ENCODE results near the gene CD58.

CD58 gene

GRCh38 chr1:116544588-116545358 is 26.1 kb downstream of the CD58 start:
- 84% methylated on average over 8 of the region's 8 CpGs for WGBS (ENCODE audit: insufficient coverage)
- Histone ChIP-seq H3K9me3 (ENCODE audit: control extremely low read depth in 1 of 5, control insufficient read depth in 4 of 5, insufficient read depth in 2 of 5, low read depth in 1 of 5, low read length in 4 of 5) (no peaks in the 10 kb centered on the region), H3K27ac (ENCODE audit: insufficient read depth in 1 of 2, low read depth in 1 of 2, low read length in 2 of 2, poor library complexity in 1 of 2, severe bottlenecking in 2 of 2) (no peak overlapping the region), H3K4me3 (ENCODE audit: control insufficient read depth in 1 of 7, extremely low read depth in 1 of 7, insufficient read depth in 4 of 7, low read depth in 2 of 7, low read length in 6 of 7) (no peak overlapping the region), H3K27me3 (replicated peaks in 2 of 5; ENCODE audit: control insufficient read depth in 4 of 5, insufficient read depth in 5 of 5, low read length in 4 of 5) (no peaks in the 10 kb centered on the region), H3K4me1 (ENCODE audit: control extremely low read depth in 1 of 4, control insufficient read depth in 4 of 4, insufficient read depth in 4 of 4, low read length in 3 of 4) (peaks cover 4 to 26% (median 20%) of the 10 kb centered on the region in 4 experiments), H3K36me3 (ENCODE audit: control insufficient read depth in 4 of 4, insufficient read depth in 4 of 4, low read length in 3 of 4) (peaks cover 4 to 32% (median 15%) of the 10 kb centered on the region in 4 experiments)
- peak in 1 of 3 donors; percentile 39 for DNase-seq
- POLR2A ChIA-PET: interaction anchor here (0.7 kb wide), 1 partner anchor 9 kb away, joined by 3 read pairs; no protein-coding TSS in a partner anchor
- CTCF ChIA-PET: interaction anchor here (1.2 to 3.0 kb wide), 2 partner anchors 12 to 40 kb away, joined by 4 to 9 read pairs; no protein-coding TSS in a partner anchor

GRCh38 chr1:116540088-116540487 is 30.7 kb downstream of the CD58 start:
- POLR2A ChIA-PET: no interaction called here
- Histone ChIP-seq H3K4me3 (ENCODE audit: control insufficient read depth in 1 of 7, extremely low read depth in 1 of 7, insufficient read depth in 4 of 7, low read depth in 2 of 7, low read length in 6 of 7) (no peak overlapping the region), H3K27ac (ENCODE audit: insufficient read depth in 1 of 2, low read depth in 1 of 2, low read length in 2 of 2, poor library complexity in 1 of 2, severe bottlenecking in 2 of 2) (peak overlapping the region in 1 of 2 experiments; percentile 56)

GRCh38 chr1:116538544-116538943 is 32.3 kb downstream of the CD58 start:
- Histone ChIP-seq H3K4me3 (ENCODE audit: control insufficient read depth in 1 of 7, extremely low read depth in 1 of 7, insufficient read depth in 4 of 7, low read depth in 2 of 7, low read length in 6 of 7) (no peak overlapping the region), H3K27me3 (replicated peaks in 2 of 5; ENCODE audit: control insufficient read depth in 4 of 5, insufficient read depth in 5 of 5, low read length in 4 of 5) (no peaks in the 10 kb centered on the region), H3K4me1 (ENCODE audit: control extremely low read depth in 1 of 4, control insufficient read depth in 4 of 4, insufficient read depth in 4 of 4, low read length in 3 of 4) (peaks cover 8 to 33% (median 24%) of the 10 kb centered on the region in 4 experiments), H3K36me3 (ENCODE audit: control insufficient read depth in 4 of 4, insufficient read depth in 4 of 4, low read length in 3 of 4) (peaks cover 8 to 61% (median 37%) of the 10 kb centered on the region in 4 experiments), H3K27ac (ENCODE audit: insufficient read depth in 1 of 2, low read depth in 1 of 2, low read length in 2 of 2, poor library complexity in 1 of 2, severe bottlenecking in 2 of 2) (peak overlapping the region in 1 of 2 experiments; percentile 21), H3K9me3 (ENCODE audit: control extremely low read depth in 1 of 5, control insufficient read depth in 4 of 5, insufficient read depth in 2 of 5, low read depth in 1 of 5, low read length in 4 of 5) (no peaks in the 10 kb centered on the region)
- POLR2A ChIA-PET: interaction anchor here (0.6 kb wide), 1 partner anchor 8 kb away, joined by 3 read pairs; no protein-coding TSS in a partner anchor
- no CpG with 5 or more reads among the region's 1 CpG for WGBS (ENCODE audit: insufficient coverage)
- peak in 2 of 3 donors; percentile 40 to 57 for DNase-seq
- CTCF ChIA-PET: interaction anchor here (0.8 to 3.4 kb wide), 6 partner anchors 23 to 399 kb away, joined by 3 to 14 read pairs (median 4); no protein-coding TSS in a partner anchor

More at GRCh38 chr1:116540088-116540487, 30.7 kb downstream of the CD58 start:
- H3K27me3 ChIP-seq (replicated peaks in 2 of 5; ENCODE audit: control insufficient read depth in 4 of 5, insufficient read depth in 5 of 5, low read length in 4 of 5): no peaks in the 10 kb centered on the region
- H3K9me3 ChIP-seq (ENCODE audit: control extremely low read depth in 1 of 5, control insufficient read depth in 4 of 5, insufficient read depth in 2 of 5, low read depth in 1 of 5, low read length in 4 of 5): no peaks in the 10 kb centered on the region
- H3K36me3 ChIP-seq (ENCODE audit: control insufficient read depth in 4 of 4, insufficient read depth in 4 of 4, low read length in 3 of 4): peaks cover 7 to 55% (median 28%) of the 10 kb centered on the region in 4 experiments
- DNase-seq: peak; percentile 51 to 82 (median 78)
- H3K4me1 ChIP-seq (ENCODE audit: control extremely low read depth in 1 of 4, control insufficient read depth in 4 of 4, insufficient read depth in 4 of 4, low read length in 3 of 4): peaks cover 8 to 42% (median 33%) of the 10 kb centered on the region in 4 experiments
- CTCF ChIA-PET: interaction anchor here (1.1 to 3.4 kb wide), 6 partner anchors 11 to 41 kb away, joined by 3 to 14 read pairs (median 6); no protein-coding TSS in a partner anchor

GRCh38 chr1:116537898-116538297 is 32.9 kb downstream of the CD58 start:
- ChIA-PET CTCF (interaction anchor here (0.7 to 1.4 kb wide), 5 partner anchors 22 to 399 kb away, joined by 3 to 4 read pairs (median 3); no protein-coding TSS in a partner anchor), POLR2A (interaction anchor here (0.6 kb wide), 1 partner anchor 9 kb away, joined by 3 read pairs; no protein-coding TSS in a partner anchor)
- Histone ChIP-seq H3K27ac (ENCODE audit: insufficient read depth in 1 of 2, low read depth in 1 of 2, low read length in 2 of 2, poor library complexity in 1 of 2, severe bottlenecking in 2 of 2) (peak overlapping the region; percentile 11 to 21), H3K36me3 (ENCODE audit: control insufficient read depth in 4 of 4, insufficient read depth in 4 of 4, low read length in 3 of 4) (peaks cover 12 to 62% (median 37%) of the 10 kb centered on the region in 4 experiments), H3K4me3 (ENCODE audit: control insufficient read depth in 1 of 7, extremely low read depth in 1 of 7, insufficient read depth in 4 of 7, low read depth in 2 of 7, low read length in 6 of 7) (no peak overlapping the region), H3K9me3 (ENCODE audit: control extremely low read depth in 1 of 5, control insufficient read depth in 4 of 5, insufficient read depth in 2 of 5, low read depth in 1 of 5, low read length in 4 of 5) (no peaks in the 10 kb centered on the region), H3K27me3 (replicated peaks in 2 of 5; ENCODE audit: control insufficient read depth in 4 of 5, insufficient read depth in 5 of 5, low read length in 4 of 5) (no peaks in the 10 kb centered on the region), H3K4me1 (ENCODE audit: control extremely low read depth in 1 of 4, control insufficient read depth in 4 of 4, insufficient read depth in 4 of 4, low read length in 3 of 4) (peaks cover 8 to 33% (median 24%) of the 10 kb centered on the region in 4 experiments)
- WGBS (ENCODE audit: insufficient coverage): 0% methylated on average over 1 of the region's 1 CpG
- DNase-seq: peak in 2 of 3 donors; percentile 31 to 37

GRCh38 chr1:116537040-116537831 is 33.6 kb downstream of the CD58 start:
- Histone ChIP-seq H3K27ac (ENCODE audit: insufficient read depth in 1 of 2, low read depth in 1 of 2, low read length in 2 of 2, poor library complexity in 1 of 2, severe bottlenecking in 2 of 2) (no peak overlapping the region), H3K4me1 (ENCODE audit: control extremely low read depth in 1 of 4, control insufficient read depth in 4 of 4, insufficient read depth in 4 of 4, low read length in 3 of 4) (peaks cover 8 to 33% (median 24%) of the 10 kb centered on the region in 4 experiments), H3K27me3 (replicated peaks in 2 of 5; ENCODE audit: control insufficient read depth in 4 of 5, insufficient read depth in 5 of 5, low read length in 4 of 5) (no peaks in the 10 kb centered on the region), H3K4me3 (ENCODE audit: control insufficient read depth in 1 of 7, extremely low read depth in 1 of 7, insufficient read depth in 4 of 7, low read depth in 2 of 7, low read length in 6 of 7) (no peak overlapping the region), H3K36me3 (ENCODE audit: control insufficient read depth in 4 of 4, insufficient read depth in 4 of 4, low read length in 3 of 4) (peaks cover 12 to 61% (median 34%) of the 10 kb centered on the region in 4 experiments), H3K9me3 (ENCODE audit: control extremely low read depth in 1 of 5, control insufficient read depth in 4 of 5, insufficient read depth in 2 of 5, low read depth in 1 of 5, low read length in 4 of 5) (no peaks in the 10 kb centered on the region)
- WGBS (ENCODE audit: insufficient coverage): 100% methylated on average over 1 of the region's 3 CpGs
- peak in 2 of 3 donors; percentile 35 to 49 for DNase-seq
- CTCF ChIA-PET: interaction anchor here (0.7 to 1.1 kb wide), 4 partner anchors 8 to 398 kb away, joined by 3 read pairs; no protein-coding TSS in a partner anchor
- POLR2A ChIA-PET: no interaction called here

- Histone ChIP-seq H3K9me3 (ENCODE audit: control extremely low read depth in 1 of 5, control insufficient read depth in 4 of 5, insufficient read depth in 2 of 5, low read depth in 1 of 5, low read length in 4 of 5) (no peaks in the 10 kb centered on the region), H3K4me3 (ENCODE audit: control insufficient read depth in 1 of 7, extremely low read depth in 1 of 7, insufficient read depth in 4 of 7, low read depth in 2 of 7, low read length in 6 of 7) (no peak overlapping the region), H3K4me1 (ENCODE audit: control extremely low read depth in 1 of 4, control insufficient read depth in 4 of 4, insufficient read depth in 4 of 4, low read length in 3 of 4) (peaks cover 0 to 16% (median 12%) of the 10 kb centered on the region in 4 experiments), H3K36me3 (ENCODE audit: control insufficient read depth in 4 of 4, insufficient read depth in 4 of 4, low read length in 3 of 4) (peaks cover 16 to 57% (median 37%) of the 10 kb centered on the region in 4 experiments), H3K27me3 (replicated peaks in 2 of 5; ENCODE audit: control insufficient read depth in 4 of 5, insufficient read depth in 5 of 5, low read length in 4 of 5) (no peaks in the 10 kb centered on the region), H3K27ac (ENCODE audit: insufficient read depth in 1 of 2, low read depth in 1 of 2, low read length in 2 of 2, poor library complexity in 1 of 2, severe bottlenecking in 2 of 2) (no peak overlapping the region)
- ChIA-PET POLR2A (no interaction called here), CTCF (interaction anchor here (1.9 kb wide), 1 partner anchor 19 kb away, joined by 4 read pairs; no protein-coding TSS in a partner anchor)
- 95% methylated on average over 38 of the region's 45 CpGs for WGBS (ENCODE audit: insufficient coverage)
- no peak for DNase-seq
Measured at GRCh38 chr1:116534014-116534739, 36.6 kb downstream of the CD58 start.

Measured in common myeloid progenitor, CD34-positive (primary cell).